Body of pancreas (tissue), 4 donors: ENCODE measurements around the gene DIRAS2.
A peak's percentile ranks its signal among the peaks of the same experiment; 100 is the strongest.

Experiments
- POLR2A ChIP-seq, 3 donors: fragments of 450-650 bp; IDR thresholded peaks; one replicate each; pipeline ENCODE4 v1.6.1; 2016; ENCODE audit warnings: antibody characterized with exemption in 3 of 3, mild to moderate bottlenecking in 2 of 3
- TF ChIP-seq, protein P1 (sequence below), 7 experiments: fragments of 450-650 bp in 4 of 7; fragments of 200-600 bp in 3 of 7; sonication (generic) in 3 of 7; IDR thresholded peaks; one replicate each; pipeline ENCODE4 v1.5.1; 2016 to 2019; ENCODE audit warnings: antibody characterized with exemption in 7 of 7

DNA sequence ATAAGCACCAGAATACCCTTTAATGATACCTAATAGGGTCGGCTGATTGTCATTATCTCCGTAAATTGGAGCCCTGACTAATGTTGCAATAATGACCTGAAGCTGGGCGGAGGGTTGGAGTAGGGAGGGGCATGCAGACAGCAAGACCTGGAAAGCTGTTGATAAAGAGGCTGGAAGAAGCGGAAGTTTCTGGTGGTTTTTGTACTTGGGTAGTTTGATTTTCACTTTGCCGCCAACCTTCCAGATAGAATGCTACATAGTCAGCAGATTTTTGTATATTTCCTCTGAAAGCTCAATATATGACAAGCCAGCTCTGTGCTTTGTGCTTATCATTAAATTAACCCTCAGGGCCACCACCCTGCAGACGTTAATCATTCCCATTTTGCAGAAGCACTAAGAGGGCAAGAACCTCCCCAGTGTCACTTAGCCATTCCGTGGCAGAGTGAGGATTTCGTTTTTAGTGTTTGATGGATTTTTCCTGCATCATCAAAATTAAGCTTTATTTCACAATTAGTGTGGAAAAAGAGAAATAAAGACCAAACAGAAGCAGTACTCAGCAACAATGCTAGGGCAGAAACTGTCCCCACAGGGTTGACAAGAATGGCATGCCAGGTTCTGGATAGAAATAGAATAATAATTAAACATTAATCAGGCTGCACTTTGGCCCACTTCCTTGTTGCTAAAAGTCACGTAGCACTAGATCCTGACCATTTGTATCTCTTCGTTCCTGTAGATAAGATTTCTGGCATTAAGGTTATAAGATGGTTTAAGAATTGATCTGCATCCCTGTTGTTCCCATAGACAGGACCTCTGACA, 34.7 kb downstream of the DIRAS2 start:
- TF ChIP-seq, protein P1, sequence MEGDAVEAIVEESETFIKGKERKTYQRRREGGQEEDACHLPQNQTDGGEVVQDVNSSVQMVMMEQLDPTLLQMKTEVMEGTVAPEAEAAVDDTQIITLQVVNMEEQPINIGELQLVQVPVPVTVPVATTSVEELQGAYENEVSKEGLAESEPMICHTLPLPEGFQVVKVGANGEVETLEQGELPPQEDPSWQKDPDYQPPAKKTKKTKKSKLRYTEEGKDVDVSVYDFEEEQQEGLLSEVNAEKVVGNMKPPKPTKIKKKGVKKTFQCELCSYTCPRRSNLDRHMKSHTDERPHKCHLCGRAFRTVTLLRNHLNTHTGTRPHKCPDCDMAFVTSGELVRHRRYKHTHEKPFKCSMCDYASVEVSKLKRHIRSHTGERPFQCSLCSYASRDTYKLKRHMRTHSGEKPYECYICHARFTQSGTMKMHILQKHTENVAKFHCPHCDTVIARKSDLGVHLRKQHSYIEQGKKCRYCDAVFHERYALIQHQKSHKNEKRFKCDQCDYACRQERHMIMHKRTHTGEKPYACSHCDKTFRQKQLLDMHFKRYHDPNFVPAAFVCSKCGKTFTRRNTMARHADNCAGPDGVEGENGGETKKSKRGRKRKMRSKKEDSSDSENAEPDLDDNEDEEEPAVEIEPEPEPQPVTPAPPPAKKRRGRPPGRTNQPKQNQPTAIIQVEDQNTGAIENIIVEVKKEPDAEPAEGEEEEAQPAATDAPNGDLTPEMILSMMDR (IDR thresholded peaks at IDR 0.05): peak in 1 of 7 experiments; percentile 5
- TF ChIP-seq POLR2A (IDR thresholded peaks at IDR 0.05): no peak
